ENCODE measurements around the gene SCN8A. TPM values are rescaled to one million over a fixed set of nuclear protein-coding genes. Genes with fewer than 3 reads are reported as not detected.
A peak's percentile ranks its signal among the peaks of the same experiment; 100 is the strongest.

Gene SCN8A
- total and polyA plus RNA-seq, 7 donors: 0.03 to 0.44 (median 0.08) TPM

DNA sequence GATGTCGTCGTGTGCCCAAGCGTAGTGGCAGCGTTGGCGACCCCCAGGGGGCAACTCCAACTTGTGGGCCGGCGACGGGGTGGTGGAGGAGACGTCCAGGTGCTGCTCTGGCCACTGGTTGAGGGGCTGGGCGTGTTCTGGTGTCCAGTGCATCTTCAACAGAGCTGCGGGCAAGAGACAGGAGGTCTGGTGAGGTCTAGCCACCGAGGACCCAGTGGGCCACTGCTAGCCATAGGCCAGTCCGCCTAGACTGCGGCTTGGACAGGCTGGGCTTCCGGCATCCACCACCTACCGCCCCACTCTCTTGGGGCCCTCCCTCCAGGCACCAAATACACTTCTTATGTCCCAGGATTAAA lies 231.2 kb downstream of the SCN8A start:
- Histone ChIP-seq H3K4me3 (no peak overlapping the region), H3K27me3 (ENCODE audit: insufficient read depth in 3 of 3, low read length in 2 of 3) (peaks cover 0 to 53% (median 13%) of the 10 kb centered on the region in 3 donors), H3K27ac (no peak overlapping the region), H3K9me3 (no peaks in the 10 kb centered on the region), H3K36me3 (ENCODE audit: insufficient read depth in 1 of 2, low read depth in 1 of 2) (no peaks in the 10 kb centered on the region), H3K4me1 (no peaks in the 10 kb centered on the region)
- TF ChIP-seq, protein P1, sequence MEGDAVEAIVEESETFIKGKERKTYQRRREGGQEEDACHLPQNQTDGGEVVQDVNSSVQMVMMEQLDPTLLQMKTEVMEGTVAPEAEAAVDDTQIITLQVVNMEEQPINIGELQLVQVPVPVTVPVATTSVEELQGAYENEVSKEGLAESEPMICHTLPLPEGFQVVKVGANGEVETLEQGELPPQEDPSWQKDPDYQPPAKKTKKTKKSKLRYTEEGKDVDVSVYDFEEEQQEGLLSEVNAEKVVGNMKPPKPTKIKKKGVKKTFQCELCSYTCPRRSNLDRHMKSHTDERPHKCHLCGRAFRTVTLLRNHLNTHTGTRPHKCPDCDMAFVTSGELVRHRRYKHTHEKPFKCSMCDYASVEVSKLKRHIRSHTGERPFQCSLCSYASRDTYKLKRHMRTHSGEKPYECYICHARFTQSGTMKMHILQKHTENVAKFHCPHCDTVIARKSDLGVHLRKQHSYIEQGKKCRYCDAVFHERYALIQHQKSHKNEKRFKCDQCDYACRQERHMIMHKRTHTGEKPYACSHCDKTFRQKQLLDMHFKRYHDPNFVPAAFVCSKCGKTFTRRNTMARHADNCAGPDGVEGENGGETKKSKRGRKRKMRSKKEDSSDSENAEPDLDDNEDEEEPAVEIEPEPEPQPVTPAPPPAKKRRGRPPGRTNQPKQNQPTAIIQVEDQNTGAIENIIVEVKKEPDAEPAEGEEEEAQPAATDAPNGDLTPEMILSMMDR (IDR thresholded peaks at IDR 0.05): no peak
- ATAC-seq: no peak
- no peak for DNase-seq
- intact Hi-C loops (cut with DNase I): loop anchor here in 1 of 2 donors (2.0 kb wide), 1 partner anchor 399 kb away; no protein-coding TSS in a partner anchor
- 90 to 97% (median 90%) methylated on average over 12 to 16 of the region's 16 CpGs for WGBS, 3 donors

DNA sequence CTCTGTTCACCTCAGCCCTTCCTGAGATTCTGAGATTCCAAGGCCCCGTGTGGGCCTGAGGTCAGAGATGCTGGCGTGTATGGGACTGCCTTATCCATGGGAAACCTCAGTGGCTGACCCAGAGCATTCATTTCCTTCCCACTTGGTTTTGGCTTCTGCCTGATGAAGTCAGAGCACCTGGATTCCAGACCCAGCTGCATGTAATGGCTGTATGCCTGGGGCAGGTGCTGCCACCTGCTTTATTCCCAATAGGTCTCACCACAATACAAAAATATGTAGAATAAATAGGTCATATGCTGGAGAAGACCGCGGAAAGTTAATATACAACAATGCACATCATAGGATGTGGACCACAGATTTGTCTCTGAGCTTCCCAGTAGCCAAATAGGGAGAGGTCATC lies 231.9 kb downstream of the SCN8A start:
- intact Hi-C loops (cut with DNase I): loop anchor here in 1 of 2 donors (2.0 kb wide), 1 partner anchor 400 kb away; no protein-coding TSS in a partner anchor
- no peak for DNase-seq
- 76 to 94% (median 89%) methylated on average over 4 of the region's 4 CpGs for WGBS, 3 donors
- Histone ChIP-seq H3K4me3 (no peak overlapping the region), H3K36me3 (ENCODE audit: insufficient read depth in 1 of 2, low read depth in 1 of 2) (no peaks in the 10 kb centered on the region), H3K4me1 (no peaks in the 10 kb centered on the region), H3K9me3 (no peaks in the 10 kb centered on the region), H3K27me3 (ENCODE audit: insufficient read depth in 3 of 3, low read length in 2 of 3) (peaks cover 0 to 49% (median 13%) of the 10 kb centered on the region in 3 donors), H3K27ac (no peak overlapping the region)
- TF ChIP-seq, protein P1 (IDR thresholded peaks at IDR 0.05): no peak
- no peak for ATAC-seq

DNA sequence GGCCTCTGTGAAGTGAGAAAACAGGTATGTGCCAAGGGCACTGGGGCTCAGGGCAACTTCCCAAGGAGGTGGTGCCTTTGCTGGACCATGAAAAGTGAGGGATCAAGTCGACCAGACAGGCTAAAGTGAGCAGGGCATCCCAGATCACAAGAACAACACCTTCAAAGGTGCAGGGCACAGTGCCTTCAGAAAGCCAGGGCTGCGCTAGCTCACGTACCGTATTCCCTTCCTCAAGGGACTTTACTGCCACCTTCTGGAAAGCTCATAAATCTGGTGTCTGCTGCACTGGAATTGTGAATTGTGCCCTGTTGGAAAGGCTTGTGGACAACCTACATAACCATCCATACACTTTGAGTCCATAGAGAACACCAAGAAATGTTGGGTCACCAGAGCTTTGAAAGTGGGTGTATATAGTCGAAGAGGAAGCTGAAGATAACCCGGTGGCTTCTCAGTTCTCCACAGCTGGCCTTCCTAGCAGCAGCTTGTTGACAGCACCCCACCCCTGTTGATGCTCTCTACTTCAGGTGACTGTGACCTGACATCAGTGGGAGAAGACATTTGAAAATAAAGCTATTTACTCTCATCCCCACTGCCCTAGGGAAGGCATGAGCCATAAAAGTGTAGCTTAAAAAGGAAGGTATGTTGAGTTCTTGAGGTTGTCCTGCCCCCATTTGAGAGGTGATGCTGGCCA lies 233.0 kb downstream of the SCN8A start:
- Histone ChIP-seq H3K27ac (no peak overlapping the region), H3K4me1 (no peaks in the 10 kb centered on the region), H3K36me3 (ENCODE audit: insufficient read depth in 1 of 2, low read depth in 1 of 2) (no peaks in the 10 kb centered on the region), H3K9me3 (no peaks in the 10 kb centered on the region), H3K27me3 (ENCODE audit: insufficient read depth in 3 of 3, low read length in 2 of 3) (peaks cover 0 to 48% (median 13%) of the 10 kb centered on the region in 3 donors), H3K4me3 (no peak overlapping the region)
- WGBS, 3 donors: 21 to 36% (median 26%) methylated on average over 6 of the region's 6 CpGs
- TF ChIP-seq, protein P1 (IDR thresholded peaks at IDR 0.05): peak; percentile 46
- intact Hi-C loops (cut with DNase I): loop anchor here in 1 of 2 donors (2.0 kb wide), 1 partner anchor 401 kb away; no protein-coding TSS in a partner anchor
- ATAC-seq: no peak
- no peak for DNase-seq

DNA sequence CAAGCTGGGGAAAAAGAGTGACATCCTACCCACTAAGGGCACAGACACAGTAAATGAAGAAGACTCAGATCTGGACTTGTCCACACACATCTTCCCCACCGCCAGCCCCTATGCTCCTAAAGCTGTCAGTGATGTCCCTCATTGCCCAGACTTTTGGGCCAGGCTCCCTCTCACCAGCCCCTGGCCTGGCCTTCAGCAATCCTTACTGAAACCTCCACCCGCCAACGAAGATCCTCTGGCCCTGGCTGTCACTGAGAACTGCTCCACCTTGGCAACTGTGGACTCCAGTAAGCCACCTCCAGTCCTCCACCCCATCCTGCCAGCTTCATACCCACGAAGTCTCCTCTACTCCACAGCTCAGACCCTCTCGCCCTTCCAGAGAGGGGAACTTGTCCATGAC lies 234.2 kb downstream of the SCN8A start:
- Histone ChIP-seq H3K4me1 (no peaks in the 10 kb centered on the region), H3K36me3 (ENCODE audit: insufficient read depth in 1 of 2, low read depth in 1 of 2) (no peaks in the 10 kb centered on the region), H3K27me3 (ENCODE audit: insufficient read depth in 3 of 3, low read length in 2 of 3) (peaks cover 0 to 39% (median 12%) of the 10 kb centered on the region in 3 donors), H3K9me3 (no peaks in the 10 kb centered on the region), H3K27ac (no peak overlapping the region), H3K4me3 (no peak overlapping the region)
- DNase-seq (no peak), ATAC-seq (no peak)
- TF ChIP-seq, protein P1 (IDR thresholded peaks at IDR 0.05): no peak
- 71 to 84% (median 82%) methylated on average over 5 of the region's 5 CpGs for WGBS, 3 donors
- intact Hi-C loops (cut with DNase I): no loop called here

Measured in psoas muscle (tissue), 8 donors.